DMS153 treated with DMSO at 0.1 percent for 48 hours (cell line): ENCODE data around the gene NCF2.

Source experiments
- DNase-seq: peaks from one replicate; lab custom pipeline; 2025; ENCODE audit not compliant: unreplicated experiment; lab: John Stamatoyannopoulos, UW

NCF2 gene

DNA sequence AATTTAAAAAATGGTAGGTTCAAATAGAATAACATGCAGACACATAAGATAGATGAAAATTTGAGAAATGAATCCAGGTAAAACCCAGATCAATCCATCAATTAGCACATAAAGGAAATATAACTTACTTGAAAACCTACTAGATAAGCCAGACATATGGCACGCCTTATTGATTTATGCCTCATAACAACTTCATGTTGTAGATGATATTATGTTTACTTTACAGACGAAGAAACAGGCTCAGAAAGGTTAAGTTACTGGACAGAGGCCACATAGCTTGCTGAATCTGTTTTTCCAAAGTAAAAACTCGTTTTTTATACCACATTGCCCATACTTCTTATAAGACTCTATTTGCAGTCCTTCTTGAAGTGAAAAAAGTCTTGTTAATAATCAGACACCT is 22.1 kb upstream of the NCF2 start:
- no peak for DNase-seq

GRCh38 chr1:183611021-183611420 is 20.8 kb upstream of the NCF2 start:
- DNase-seq = no peak

- peak; percentile 84 for DNase-seq
Observed at GRCh38 chr1:183609759-183610452, 19.6 kb upstream of the NCF2 start.

- peak; percentile 36 for DNase-seq
Observed at GRCh38 chr1:183609313-183609712, 19.1 kb upstream of the NCF2 start.

- DNase-seq = no peak
Observed at GRCh38 chr1:183607322-183607980, 17.2 kb upstream of the NCF2 start.

DNA sequence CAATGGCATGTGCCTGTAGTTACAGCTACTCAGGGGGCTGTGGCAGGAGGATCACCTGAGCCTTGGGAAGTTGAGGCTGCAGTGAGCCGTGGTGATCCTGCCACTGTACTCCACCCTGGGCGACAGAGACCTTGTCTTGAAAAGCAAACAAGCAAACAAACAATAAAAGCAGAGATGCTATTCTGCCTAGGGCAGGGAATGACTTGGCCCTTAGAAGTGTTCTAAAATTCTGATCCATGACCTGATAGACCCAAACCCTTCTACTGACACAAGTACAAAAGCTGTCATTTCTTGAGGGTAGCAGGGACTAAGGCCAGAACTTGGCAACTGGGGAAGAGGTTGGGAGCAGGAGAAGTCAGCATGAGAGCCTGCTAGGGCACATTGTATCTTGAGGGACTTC is 15.6 kb upstream of the NCF2 start:
- no peak for DNase-seq

DNA sequence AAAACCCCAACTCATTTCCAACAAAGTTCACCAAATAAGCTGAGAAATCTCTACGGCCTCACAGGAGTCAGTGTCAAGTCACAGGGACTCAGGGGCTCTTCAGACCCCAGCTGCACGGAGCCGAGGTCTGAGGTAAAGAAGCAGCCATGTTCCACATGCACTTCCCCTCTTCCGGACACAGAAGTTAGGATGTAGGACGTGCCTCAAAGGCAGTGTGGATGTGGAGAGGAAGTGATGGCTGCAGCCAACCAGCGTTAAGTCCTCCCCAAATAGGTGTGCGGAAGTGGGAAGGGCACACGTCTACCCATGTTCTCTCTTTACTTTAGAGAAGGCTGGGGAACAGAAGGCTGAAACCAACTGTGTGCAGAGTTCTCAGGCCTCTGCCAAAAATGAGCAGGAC is 14.6 kb upstream of the NCF2 start:
- no peak for DNase-seq

GRCh38 chr1:183604038-183604808 is 14.0 kb upstream of the NCF2 start:
- DNase-seq = no peak

DNA sequence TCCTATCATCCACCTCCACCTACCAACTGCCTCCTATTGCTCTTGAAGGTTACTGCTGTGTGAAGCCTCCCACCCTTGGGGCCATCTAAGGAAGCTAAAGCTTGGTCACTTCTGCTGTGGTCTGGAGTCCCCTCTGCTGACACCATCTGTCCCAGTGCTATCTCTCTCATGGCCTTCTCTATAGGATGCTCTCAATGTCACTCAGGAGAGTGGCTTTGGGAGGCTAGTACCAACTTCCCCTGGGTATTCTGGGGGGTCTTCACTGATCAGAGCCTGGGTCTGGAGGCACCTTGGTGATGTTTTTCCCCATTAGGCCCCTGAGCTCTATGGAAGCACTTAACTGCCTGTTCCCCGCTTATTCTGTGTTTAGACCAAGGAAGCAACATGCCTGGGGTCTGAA is 12.3 kb upstream of the NCF2 start:
- no peak for DNase-seq

DNA sequence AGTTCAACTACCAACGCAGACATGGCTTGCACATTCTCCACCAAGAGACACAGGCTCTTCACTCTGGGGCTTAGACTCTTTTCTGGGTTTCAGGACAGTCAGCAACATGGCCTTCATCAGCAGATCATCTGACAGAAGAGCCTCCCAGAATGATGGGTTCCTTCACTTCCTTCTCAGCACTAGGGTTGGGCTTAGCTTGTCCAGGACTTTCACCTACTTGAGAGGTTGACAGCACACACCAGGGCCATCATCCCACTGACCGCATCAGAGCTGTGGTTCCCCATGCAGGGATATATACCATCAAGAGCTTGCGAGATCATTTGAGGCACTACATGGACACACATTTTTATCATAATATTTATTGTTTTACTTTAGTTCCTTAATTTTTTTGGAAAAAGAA is 10.4 kb upstream of the NCF2 start:
- no peak for DNase-seq

GRCh38 chr1:183600136-183600535 is 9.9 kb upstream of the NCF2 start:
- no peak for DNase-seq

- DNase-seq = no peak
Observed at GRCh38 chr1:183598386-183598785, 8.1 kb upstream of the NCF2 start.

- no peak for DNase-seq
Observed at GRCh38 chr1:183597656-183598347, 7.5 kb upstream of the NCF2 start.

- no peak for DNase-seq
Observed at GRCh38 chr1:183596500-183596899, 6.2 kb upstream of the NCF2 start.

DNA sequence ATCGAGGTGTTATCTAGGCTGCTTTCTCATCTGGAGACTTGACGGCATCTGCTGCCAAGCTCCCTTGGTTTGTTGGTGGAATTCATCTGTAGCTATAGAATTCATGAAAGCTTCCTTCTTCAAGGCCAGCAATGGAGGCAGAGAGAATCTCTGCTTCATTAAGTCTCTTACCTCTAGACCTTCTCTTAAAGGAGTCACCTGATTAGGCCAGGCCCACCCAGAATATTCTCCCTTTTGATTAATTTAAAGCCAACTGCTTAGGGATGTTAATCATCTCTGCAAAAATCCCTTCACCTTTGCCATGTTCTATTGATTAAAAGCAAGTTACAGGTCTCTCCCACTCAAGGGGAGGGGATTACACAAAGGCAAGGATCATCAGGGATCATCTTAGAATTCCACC is 5.3 kb upstream of the NCF2 start:
- DNase-seq = no peak

GRCh38 chr1:183593356-183593755 is 3.1 kb upstream of the NCF2 start:
- no peak for DNase-seq

DNA sequence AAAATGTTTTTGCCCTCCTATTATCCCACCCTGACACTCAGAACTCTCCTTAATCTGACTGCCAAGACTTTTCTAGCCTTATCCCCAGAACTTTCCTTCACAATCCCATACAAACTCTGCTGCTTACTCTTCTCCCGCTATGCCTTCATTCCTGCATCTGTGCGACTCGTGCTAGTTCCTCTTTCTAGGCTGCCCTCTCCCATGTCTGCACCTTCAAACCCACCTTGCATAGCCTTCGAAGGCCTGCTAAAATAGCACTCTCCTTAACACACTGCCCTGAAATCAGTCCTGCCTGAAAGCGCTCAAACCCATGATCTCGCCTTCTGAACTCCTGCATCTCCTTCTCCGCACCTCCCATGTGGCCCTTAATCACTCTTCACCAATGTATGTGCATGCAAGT is 2.5 kb upstream of the NCF2 start:
- DNase-seq = no peak

- no peak for DNase-seq
Observed at GRCh38 chr1:183589874-183590243, 400 bp downstream of the NCF2 start.

- no peak for DNase-seq
Observed at GRCh38 chr1:183589384-183589783, 875 bp downstream of the NCF2 start.

DNA sequence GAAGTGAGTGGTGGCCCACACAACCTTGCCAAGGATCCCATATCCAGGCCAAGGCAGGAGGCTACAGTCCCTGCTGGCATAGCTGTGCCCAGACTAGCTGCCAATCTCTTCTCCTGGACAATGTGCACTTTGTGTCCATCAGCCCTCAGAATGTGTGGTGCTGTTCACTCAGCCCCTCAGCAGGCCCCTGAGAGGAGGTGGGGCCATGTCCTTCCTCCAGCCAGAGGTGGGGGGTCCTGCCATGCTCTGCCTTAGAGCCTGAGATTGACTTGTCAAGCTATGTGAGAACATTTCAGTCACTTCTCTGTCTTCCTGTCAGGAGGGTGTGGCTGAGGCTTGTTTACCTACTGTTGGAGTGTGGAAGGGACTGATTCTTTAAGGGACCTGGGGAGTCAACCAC is 1.4 kb downstream of the NCF2 start:
- DNase-seq = no peak

GRCh38 chr1:183586926-183587325 is 3.3 kb downstream of the NCF2 start:
- no peak for DNase-seq

DNA sequence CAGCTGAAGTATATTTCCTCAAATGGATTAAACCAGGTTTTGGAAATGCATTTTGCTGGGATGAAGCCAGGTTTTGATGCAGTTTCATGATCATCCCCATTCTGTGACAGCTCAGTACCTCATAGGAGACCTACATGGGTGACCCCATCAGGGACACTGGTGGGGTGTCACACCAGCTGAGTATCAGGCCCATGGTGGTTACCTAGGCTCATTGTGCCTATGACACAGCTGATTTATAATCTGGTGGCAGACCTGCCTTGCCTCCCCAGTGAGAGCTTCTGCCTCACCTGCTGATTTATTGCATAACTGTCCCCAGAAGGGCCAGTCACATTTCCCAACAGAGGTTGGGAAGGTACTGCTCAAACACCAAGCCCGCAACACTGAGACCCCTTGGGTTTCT is 3.8 kb downstream of the NCF2 start:
- DNase-seq = no peak
